GM12891 (cell line): Measurements from ENCODE around the gene NRXN3.

Experiments
- POLR2A ChIP-seq: IDR thresholded peaks from 2 replicates; pipeline ENCODE4 v1.6.1; 2011; ENCODE audit warnings: low read depth, low read length, control low read depth
- POLR2AphosphoS5 ChIP-seq: IDR thresholded peaks from 2 replicates; pipeline ENCODE4 v1.6.1; 2011; ENCODE audit warnings: low read depth, low read length, control low read depth
- TAF1 ChIP-seq: IDR thresholded peaks from 2 replicates; pipeline ENCODE4 v1.6.1; 2011; ENCODE audit warnings: low read depth, low read length, control low read depth

GRCh38 chr14:78950649-78951048, 780.5 kb downstream of the NRXN3 start:
- TF ChIP-seq POLR2A (no peak), POLR2AphosphoS5 (no peak), TAF1 (no peak)
